H1 (cell line): ENCODE measurements around the gene NCCRP1. TPM values are rescaled to one million over a fixed set of nuclear protein-coding genes. Genes with fewer than 3 reads are reported as not detected.

Experiments
- CTCF ChIA-PET: fragments of 300-600 bp; sonication (Branson Sonifier 250); formaldehyde crosslinking; loops from one replicate; lab custom pipeline; 2021; ENCODE audit not compliant: partially characterized antibody; lab: Charles Lee
- POLR2A ChIA-PET: fragments of 300-600 bp; sonication (Branson Sonifier 250); formaldehyde crosslinking; loops from one replicate; lab custom pipeline; 2021; ENCODE audit warnings: inconsistent platforms; ENCODE audit not compliant: partially characterized antibody; lab: Charles Lee
- DNase-seq, 2 experiments: peaks; one replicate each; pipeline versions ENCODE4 v3.0.0 to v3.0.0-alpha.2; 2010 to 2022; ENCODE audit warnings: low spot score in 2 of 2, low read depth in 1 of 2, mixed read lengths in 1 of 2
- FAIRE-seq: peaks from 2 replicates; lab custom pipeline; 2011; peaks lifted over from hg19 to GRCh38; lab: Jason Lieb, UNC
- H2AFZ ChIP-seq: 2 replicates; pipeline ENCODE4 v1.8.1; 2012; ENCODE audit warnings: low read length, inconsistent platforms
- H2AK5ac ChIP-seq: 2 replicates; pipeline ENCODE4 v1.6.1; 2013; ENCODE audit warnings: low read depth, low read length
- H2BK120ac ChIP-seq: replicated peaks from 2 replicates; pipeline ENCODE3; 2013; ENCODE audit warnings: low read depth, low read length, inconsistent platforms
- H2BK12ac ChIP-seq: 2 replicates; pipeline ENCODE4 v1.6.1; 2013; ENCODE audit warnings: low read depth, low read length
- H2BK15ac ChIP-seq: 2 replicates; pipeline ENCODE4 v1.6.1; 2013; ENCODE audit warnings: low read length
- H2BK20ac ChIP-seq: 2 replicates; pipeline ENCODE4 v1.6.1; 2013; ENCODE audit warnings: low read length
- H2BK5ac ChIP-seq: 2 replicates; pipeline ENCODE4 v1.6.1; 2013; ENCODE audit warnings: low read depth, low read length
- H3K14ac ChIP-seq: 2 replicates; pipeline ENCODE4 v1.6.1; 2013; ENCODE audit warnings: inconsistent platforms; ENCODE audit not compliant: insufficient read length
- H3K18ac ChIP-seq: 2 replicates; pipeline ENCODE4 v1.6.1; 2013; ENCODE audit warnings: low read length; ENCODE audit errors: extremely low read depth
- H3K23ac ChIP-seq: 2 replicates; pipeline ENCODE4 v1.6.1; 2013; ENCODE audit warnings: inconsistent platforms; ENCODE audit not compliant: insufficient read length
- H3K23me2 ChIP-seq: 2 replicates; pipeline ENCODE4 v1.6.1; 2013; ENCODE audit warnings: low read depth, low read length
- H3K27ac ChIP-seq: 2 replicates; pipeline ENCODE4 v1.6.1; 2011; ENCODE audit warnings: low read depth, low read length, inconsistent platforms
- H3K27me3 ChIP-seq, 4 experiments: replicated peaks in 1 of 4; 1 replicate in 1 of 4; 2 replicates in 3 of 4; pipeline versions ENCODE4 v1.6.1 to v1.8.1; 2011 to 2013; ENCODE audit warnings: low read length in 3 of 4, mild to moderate bottlenecking in 3 of 4, inconsistent platforms in 2 of 4, mixed read lengths in 2 of 4, moderate library complexity in 1 of 4; ENCODE audit not compliant: control insufficient read depth in 3 of 4, insufficient read depth in 3 of 4; ENCODE audit errors: extremely low read depth in 1 of 4
- H3K36me3 ChIP-seq, 4 experiments: 2 replicates each; pipeline versions ENCODE4 v1.6.1 to v1.8.1; 2011 to 2013; ENCODE audit warnings: mild to moderate bottlenecking in 4 of 4, low read length in 3 of 4, moderate library complexity in 2 of 4, control low read depth in 1 of 4, inconsistent platforms in 1 of 4; ENCODE audit not compliant: insufficient read depth in 4 of 4, control insufficient read depth in 2 of 4
- H3K4ac ChIP-seq: replicated peaks from 2 replicates; pipeline ENCODE3; 2013; ENCODE audit warnings: low read length, low read depth, mixed read lengths, inconsistent platforms; ENCODE audit not compliant: insufficient read length
- H3K4me1 ChIP-seq, 4 experiments: replicated peaks in 1 of 4; 1 replicate in 1 of 4; 2 replicates in 3 of 4; pipeline versions ENCODE4 v1.6.1 to v1.8.1; 2011 to 2013; ENCODE audit warnings: low read length in 3 of 4, inconsistent platforms in 2 of 4, mixed read lengths in 1 of 4; ENCODE audit not compliant: insufficient read depth in 4 of 4, control insufficient read depth in 3 of 4
- H3K4me2 ChIP-seq, 2 experiments: 2 replicates each; pipeline versions ENCODE4 v1.6.1 to v1.8.1; 2011 to 2013; ENCODE audit warnings: low read depth in 2 of 2, low read length in 2 of 2, control low read depth in 1 of 2, inconsistent platforms in 1 of 2, mild to moderate bottlenecking in 1 of 2; ENCODE audit not compliant: insufficient read depth in 1 of 2
- H3K4me3 ChIP-seq, 4 experiments: fragments of 200-600, 300-600 bp in 1 of 4; sonication (generic), shearing (Covaris generic), sonication (Bioruptor Twin) in 1 of 4; 2 replicates each; pipeline versions ENCODE4 v1.5.1 to v1.8.1; 2011 to 2016; ENCODE audit warnings: low read length in 4 of 4, low read depth in 3 of 4, control low read depth in 2 of 4, inconsistent platforms in 2 of 4, mild to moderate bottlenecking in 2 of 4, mixed read lengths in 1 of 4, moderate library complexity in 1 of 4; ENCODE audit not compliant: insufficient read depth in 2 of 4; ENCODE audit errors: extremely low read depth in 1 of 4
- H3K56ac ChIP-seq: replicated peaks from 2 replicates; pipeline ENCODE3; 2013; ENCODE audit warnings: low read depth, mild to moderate bottlenecking, mixed read lengths, low read length, inconsistent platforms; ENCODE audit not compliant: insufficient read length
- H3K79me1 ChIP-seq: 2 replicates; pipeline ENCODE4 v1.6.1; 2013; ENCODE audit warnings: low read depth, low read length, control low read depth
- H3K79me2 ChIP-seq, 2 experiments: 2 replicates each; pipeline versions ENCODE4 v1.6.1 to v1.8.1; 2012 to 2013; ENCODE audit warnings: low read length in 2 of 2, mild to moderate bottlenecking in 2 of 2, inconsistent platforms in 1 of 2; ENCODE audit not compliant: insufficient read depth in 2 of 2, control insufficient read depth in 1 of 2
- H3K9ac ChIP-seq, 4 experiments: replicated peaks in 1 of 4; 1 replicate in 1 of 4; 2 replicates in 3 of 4; pipeline versions ENCODE4 v1.6.1 to v1.8.1; 2011 to 2013; ENCODE audit warnings: low read depth in 3 of 4, low read length in 3 of 4, control low read depth in 2 of 4, mild to moderate bottlenecking in 2 of 4, moderate library complexity in 2 of 4, inconsistent platforms in 1 of 4; ENCODE audit errors: extremely low read depth in 1 of 4
- H3K9me3 ChIP-seq, 2 experiments: 2 replicates each; pipeline versions ENCODE4 v1.6.1 to v1.8.1; 2012 to 2013; ENCODE audit warnings: mild to moderate bottlenecking in 2 of 2, moderate library complexity in 2 of 2, control low read depth in 1 of 2, inconsistent platforms in 1 of 2, low read depth in 1 of 2, low read length in 1 of 2, mixed read lengths in 1 of 2; ENCODE audit not compliant: insufficient read depth in 2 of 2
- H4K20me1 ChIP-seq, 2 experiments: replicated peaks in 1 of 2; 2 replicates each; pipeline versions ENCODE3 to v1.8.1; 2011 to 2013; ENCODE audit warnings: inconsistent platforms in 2 of 2, low read length in 2 of 2, mild to moderate bottlenecking in 1 of 2; ENCODE audit not compliant: insufficient read depth in 2 of 2, control insufficient read depth in 1 of 2
- H4K5ac ChIP-seq: 2 replicates; pipeline ENCODE4 v1.6.1; 2013; ENCODE audit warnings: low read length, low read depth, mixed read lengths, inconsistent platforms; ENCODE audit not compliant: insufficient read length
- H4K8ac ChIP-seq: 2 replicates; pipeline ENCODE4 v1.8.0; 2013; ENCODE audit warnings: mild to moderate bottlenecking, moderate library complexity, low read length, inconsistent platforms; ENCODE audit not compliant: insufficient read depth; ENCODE audit errors: extremely low read depth
- H4K91ac ChIP-seq: replicated peaks from 2 replicates; pipeline ENCODE3; 2013; ENCODE audit warnings: low read length, mixed read lengths, inconsistent platforms; ENCODE audit not compliant: insufficient read length
- TEAD4 ChIP-seq: IDR thresholded peaks from 2 replicates; pipeline ENCODE4 v1.6.1; 2012; ENCODE audit warnings: low read depth, low read length, inconsistent platforms, mixed read lengths
- WGBS, 2 experiments: shearing (Covaris generic) in 1 of 2; methylation state at CpG; one replicate each; pipeline versions ENCODE4 v1.1.6 to v1.1.7; 2013 to 2015; ENCODE audit warnings: low lambda C conversion rate in 2 of 2, mixed read lengths in 2 of 2, inconsistent platforms in 1 of 2, low coverage in 1 of 2, missing lambda C conversion rate in 1 of 2; ENCODE audit not compliant: insufficient replicate concordance in 2 of 2, insufficient coverage in 1 of 2, insufficient read length in 1 of 2; ENCODE audit errors: extremely low coverage in 1 of 2, missing lambda C conversion rate in 1 of 2; 5-methylcytosine and 5-hydroxymethylcytosine counted together
- polyA plus RNA-seq, 7 experiments: library from polyadenylated mRNA; depleted of rRNA in 3 of 7; stranded (reverse) in 5 of 7; unstranded in 2 of 7; fragments of >200 nt in 5 of 7; fragments of 200-250 nt in 2 of 7; gene quantifications; 1 replicate in 5 of 7; 2 replicates in 1 of 7; 4 replicates in 1 of 7; pipeline versions ENCODE4 v1.2.1 to v1.2.3, GENCODE V29; 2011 to 2013; ENCODE audit warnings: missing spikeins in 2 of 7, mixed read lengths in 2 of 7
- total RNA-seq: library from RNA; stranded (reverse); fragmentation: NEBNext Ultra II Directional; extraction: Animal tissue kit (Norgen Biotek cat#: 25700); gene quantifications from 2 replicates; pipeline ENCODE4 v1.2.1, GENCODE V29; 2021

Gene NCCRP1
- total and polyA plus RNA-seq, 2 of the 8 experiments (the other 6 are each of a cell fraction or from before 2014, with no cell fraction given) = 2.8 to 7.9 TPM

- Histone ChIP-seq H2AK5ac (no peak overlapping the region), H2BK5ac (no peak overlapping the region), H3K36me3 (peaks cover 0 to 4% (median 0%) of the 10 kb centered on the region in 4 experiments; a peak in 2 of 8 replicates), H2BK20ac (no peak overlapping the region), H4K8ac (no peak overlapping the region), H4K20me1 (peaks cover 0 to 2% of the 10 kb centered on the region in 2 experiments), H3K56ac (no peak overlapping the region), H3K27ac (no peak overlapping the region), H3K4me3 (no peak overlapping the region), H4K91ac (no peak overlapping the region), H3K23me2 (no peaks in the 10 kb centered on the region), H2BK15ac (no peak overlapping the region), H3K9me3 (no peaks in the 10 kb centered on the region), H3K79me2 (no peaks in the 10 kb centered on the region), H3K9ac (no peak overlapping the region), H3K79me1 (no peaks in the 10 kb centered on the region), H3K14ac (no peak overlapping the region), H3K18ac (no peak overlapping the region), H2AFZ (no peak overlapping the region), H3K4ac (no peak overlapping the region), H3K4me1 (peaks cover 0 to 3% (median under 1%) of the 10 kb centered on the region in 4 experiments; a peak in 2 of 7 replicates)
- POLR2A ChIA-PET = interaction anchor here (0.9 to 2.4 kb wide), 2 partner anchors 41 to 54 kb away, joined by 3 to 7 read pairs; no protein-coding TSS in a partner anchor
- 93% methylated on average over 8 of the region's 8 CpGs; no CpG with 5 or more reads in 1 of the 2 experiments for WGBS, 2 experiments
- DNase-seq = no peak
- TF ChIP-seq TEAD4 = no peak
- TF ChIP-seq, all 59 proteins: peak for 0
- Histone ChIP-seq H3K4me2 (no peak overlapping the region), H3K27me3 (no peaks in the 10 kb centered on the region), H2BK12ac (no peak overlapping the region), H2BK120ac (no peak overlapping the region), H3K23ac (no peak overlapping the region), H4K5ac (no peak overlapping the region)
- CTCF ChIA-PET = interaction anchor here (0.6 to 2.1 kb wide), 2 partner anchors 11 to 61 kb away, joined by 3 to 5 read pairs; no protein-coding TSS in a partner anchor
- FAIRE-seq = no peak
Observed at GRCh38 chr19:39183104-39183503, 13.7 kb upstream of the NCCRP1 start.
